SK-N-SH treated with all-trans-retinoic acid at 6 μM for 48 hours (cell line): ENCODE measurements around the gene LHFPL3.

Experiments
- ATAC-seq: fragments of 200-7000 bp; cut with Tn5 transposase; 3 replicates; pipeline ENCODE4 v1.9.1; 2020; ENCODE audit warnings: mild to moderate bottlenecking, moderate library complexity
- ARNTL ChIP-seq: fragments of 450-650 bp; formaldehyde crosslinking; IDR thresholded peaks from 2 replicates; pipeline ENCODE4 v1.5.0; 2020; ENCODE audit warnings: low read depth, mild to moderate bottlenecking, moderate library complexity, borderline replicate concordance
- BACH2 ChIP-seq: fragments of 250-450 bp; sonication (Bioruptor Pico); IDR thresholded peaks from 2 replicates; pipeline ENCODE4 v1.9.0; 2021; ENCODE audit warnings: mild to moderate bottlenecking, borderline replicate concordance
- CSDC2 ChIP-seq: fragments of 250-450 bp; sonication (Bioruptor Pico); IDR thresholded peaks from 2 replicates; pipeline ENCODE4 v1.5.0; 2020; ENCODE audit warnings: mild to moderate bottlenecking, moderate library complexity
- CSRNP3 ChIP-seq: fragments of 250-450 bp; sonication (Bioruptor Pico); IDR thresholded peaks from 2 replicates; pipeline ENCODE4 v1.5.1; 2021; ENCODE audit warnings: mild to moderate bottlenecking, moderate library complexity
- ESRRG ChIP-seq: fragments of 250-450 bp; sonication (Bioruptor Pico); IDR thresholded peaks from 2 replicates; pipeline ENCODE4 v1.6.1; 2021; ENCODE audit warnings: mild to moderate bottlenecking
- GLIS3 ChIP-seq: fragments of 250-450 bp; sonication (Bioruptor Pico); IDR thresholded peaks from 2 replicates; pipeline ENCODE4 v1.5.0; 2020; ENCODE audit warnings: mild to moderate bottlenecking, moderate library complexity
- ISL1 ChIP-seq: fragments of 250-450 bp; sonication (Bioruptor Pico); IDR thresholded peaks from 2 replicates; pipeline ENCODE4 v2.1.2; 2022; ENCODE audit warnings: mild to moderate bottlenecking, moderate library complexity
- OSR1 ChIP-seq: fragments of 250-450 bp; sonication (Bioruptor Pico); IDR thresholded peaks from 2 replicates; pipeline ENCODE4 v1.8.0; 2022; ENCODE audit warnings: moderate library complexity, mild to moderate bottlenecking, inconsistent platforms
- POU6F1 ChIP-seq: fragments of 250-450 bp; sonication (Bioruptor Pico); IDR thresholded peaks from 2 replicates; pipeline ENCODE4 v1.8.0; 2021; ENCODE audit warnings: low read depth, mild to moderate bottlenecking, moderate library complexity, borderline replicate concordance
- PPARA ChIP-seq: fragments of 250-450 bp; sonication (Bioruptor Pico); IDR thresholded peaks from 2 replicates; pipeline ENCODE4 v1.5.0; 2020; ENCODE audit warnings: mild to moderate bottlenecking, borderline replicate concordance
- RARB ChIP-seq: fragments of 250-450 bp; sonication (Bioruptor Pico); IDR thresholded peaks from 2 replicates; pipeline ENCODE4 v1.8.0; 2021; ENCODE audit warnings: mild to moderate bottlenecking, moderate library complexity
- SNAI2 ChIP-seq: fragments of 250-450 bp; sonication (Bioruptor Pico); IDR thresholded peaks from 2 replicates; pipeline ENCODE4 v1.5.0; 2020; ENCODE audit warnings: mild to moderate bottlenecking, moderate library complexity
- TOX ChIP-seq: fragments of 250-450 bp; sonication (Bioruptor Pico); IDR thresholded peaks from 2 replicates; pipeline ENCODE4 v1.8.0; 2021; ENCODE audit warnings: mild to moderate bottlenecking, moderate library complexity, borderline replicate concordance
- ZC3H10 ChIP-seq: fragments of 250-450 bp; sonication (Bioruptor Pico); IDR thresholded peaks from 2 replicates; pipeline ENCODE4 v1.5.1; 2021; ENCODE audit warnings: mild to moderate bottlenecking, moderate library complexity
- ZFP3 ChIP-seq: fragments of 250-450 bp; sonication (Bioruptor Pico); IDR thresholded peaks from 2 replicates; pipeline ENCODE4 v1.5.0; 2020; ENCODE audit warnings: mild to moderate bottlenecking, moderate library complexity
- ZFP30 ChIP-seq: fragments of 450-650 bp; formaldehyde crosslinking; IDR thresholded peaks from 2 replicates; pipeline ENCODE4 v1.5.0; 2022; ENCODE audit warnings: mild to moderate bottlenecking, moderate library complexity
- ZNF565 ChIP-seq: fragments of 450-650 bp; formaldehyde crosslinking; conservative IDR thresholded peaks from 2 replicates; pipeline ENCODE4 v1.5.0; 2020; ENCODE audit warnings: low read depth, mild to moderate bottlenecking, moderate library complexity
- ZNF70 ChIP-seq: fragments of 450-650 bp; formaldehyde crosslinking; IDR thresholded peaks from 2 replicates; pipeline ENCODE4 v1.5.0; 2020; ENCODE audit warnings: mild to moderate bottlenecking, moderate library complexity
- ZNF8 ChIP-seq: fragments of 450-650 bp; formaldehyde crosslinking; IDR thresholded peaks from 2 replicates; pipeline ENCODE4 v1.5.0; 2020; ENCODE audit warnings: mild to moderate bottlenecking, moderate library complexity
- TF ChIP-seq, protein P1 (sequence below): fragments of 250-450 bp; sonication (Bioruptor Pico); IDR thresholded peaks from 2 replicates; pipeline ENCODE4 v1.8.0; 2020; ENCODE audit warnings: mild to moderate bottlenecking, moderate library complexity, borderline replicate concordance
- TF ChIP-seq, protein P2 (sequence below): fragments of 250-450 bp; sonication (Bioruptor Pico); IDR thresholded peaks from 2 replicates; pipeline ENCODE4 v1.5.1; 2020; ENCODE audit warnings: low read depth, mild to moderate bottlenecking, moderate library complexity
- TF ChIP-seq, protein P3 (sequence below): fragments of 250-450 bp; sonication (Bioruptor Pico); IDR thresholded peaks from 2 replicates; pipeline ENCODE4 v1.5.0; 2020; ENCODE audit warnings: mild to moderate bottlenecking, moderate library complexity

Gene LHFPL3

GRCh38 chr7:104499975-104500374 is 171.6 kb downstream of the LHFPL3 start:
- no peak for ATAC-seq

GRCh38 chr7:104509874-104510273 is 181.5 kb downstream of the LHFPL3 start:
- ATAC-seq, result no peak
- TF ChIP-seq ZFP30 (no peak), SNAI2 (no peak), PPARA (CRISPR knock-in tag) (no peak), ZC3H10 (CRISPR knock-in tag) (no peak), RARB (CRISPR knock-in tag) (no peak), POU6F1 (CRISPR knock-in tag) (no peak), ARNTL (no peak), ZNF8 (CRISPR knock-in tag) (no peak), ISL1 (CRISPR knock-in tag) (no peak), ZNF70 (CRISPR knock-in tag) (no peak)
- TF ChIP-seq, protein P1, sequence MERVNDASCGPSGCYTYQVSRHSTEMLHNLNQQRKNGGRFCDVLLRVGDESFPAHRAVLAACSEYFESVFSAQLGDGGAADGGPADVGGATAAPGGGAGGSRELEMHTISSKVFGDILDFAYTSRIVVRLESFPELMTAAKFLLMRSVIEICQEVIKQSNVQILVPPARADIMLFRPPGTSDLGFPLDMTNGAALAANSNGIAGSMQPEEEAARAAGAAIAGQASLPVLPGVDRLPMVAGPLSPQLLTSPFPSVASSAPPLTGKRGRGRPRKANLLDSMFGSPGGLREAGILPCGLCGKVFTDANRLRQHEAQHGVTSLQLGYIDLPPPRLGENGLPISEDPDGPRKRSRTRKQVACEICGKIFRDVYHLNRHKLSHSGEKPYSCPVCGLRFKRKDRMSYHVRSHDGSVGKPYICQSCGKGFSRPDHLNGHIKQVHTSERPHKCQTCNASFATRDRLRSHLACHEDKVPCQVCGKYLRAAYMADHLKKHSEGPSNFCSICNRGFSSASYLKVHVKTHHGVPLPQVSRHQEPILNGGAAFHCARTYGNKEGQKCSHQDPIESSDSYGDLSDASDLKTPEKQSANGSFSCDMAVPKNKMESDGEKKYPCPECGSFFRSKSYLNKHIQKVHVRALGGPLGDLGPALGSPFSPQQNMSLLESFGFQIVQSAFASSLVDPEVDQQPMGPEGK, result no peak

More at GRCh38 chr7:104499975-104500374, 171.6 kb downstream of the LHFPL3 start:
- TF ChIP-seq, protein P2, sequence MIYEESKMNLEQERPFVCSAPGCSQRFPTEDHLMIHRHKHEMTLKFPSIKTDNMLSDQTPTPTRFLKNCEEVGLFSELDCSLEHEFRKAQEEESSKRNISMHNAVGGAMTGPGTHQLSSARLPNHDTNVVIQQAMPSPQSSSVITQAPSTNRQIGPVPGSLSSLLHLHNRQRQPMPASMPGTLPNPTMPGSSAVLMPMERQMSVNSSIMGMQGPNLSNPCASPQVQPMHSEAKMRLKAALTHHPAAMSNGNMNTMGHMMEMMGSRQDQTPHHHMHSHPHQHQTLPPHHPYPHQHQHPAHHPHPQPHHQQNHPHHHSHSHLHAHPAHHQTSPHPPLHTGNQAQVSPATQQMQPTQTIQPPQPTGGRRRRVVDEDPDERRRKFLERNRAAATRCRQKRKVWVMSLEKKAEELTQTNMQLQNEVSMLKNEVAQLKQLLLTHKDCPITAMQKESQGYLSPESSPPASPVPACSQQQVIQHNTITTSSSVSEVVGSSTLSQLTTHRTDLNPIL (CRISPR knock-in tag), result no peak
- TF ChIP-seq ZC3H10 (CRISPR knock-in tag) (no peak), ZNF8 (CRISPR knock-in tag) (no peak), PPARA (CRISPR knock-in tag) (no peak), ISL1 (CRISPR knock-in tag) (no peak), ESRRG (CRISPR knock-in tag) (no peak), ARNTL (no peak), BACH2 (no peak), ZFP30 (no peak), GLIS3 (CRISPR knock-in tag) (no peak), TOX (CRISPR knock-in tag) (no peak), SNAI2 (no peak), CSDC2 (CRISPR knock-in tag) (no peak), ZFP3 (CRISPR knock-in tag) (no peak), OSR1 (CRISPR knock-in tag) (no peak), ZNF565 (CRISPR knock-in tag) (no peak), POU6F1 (CRISPR knock-in tag) (no peak), CSRNP3 (no peak)
- TF ChIP-seq, protein P1, result no peak
- TF ChIP-seq, protein P3, sequence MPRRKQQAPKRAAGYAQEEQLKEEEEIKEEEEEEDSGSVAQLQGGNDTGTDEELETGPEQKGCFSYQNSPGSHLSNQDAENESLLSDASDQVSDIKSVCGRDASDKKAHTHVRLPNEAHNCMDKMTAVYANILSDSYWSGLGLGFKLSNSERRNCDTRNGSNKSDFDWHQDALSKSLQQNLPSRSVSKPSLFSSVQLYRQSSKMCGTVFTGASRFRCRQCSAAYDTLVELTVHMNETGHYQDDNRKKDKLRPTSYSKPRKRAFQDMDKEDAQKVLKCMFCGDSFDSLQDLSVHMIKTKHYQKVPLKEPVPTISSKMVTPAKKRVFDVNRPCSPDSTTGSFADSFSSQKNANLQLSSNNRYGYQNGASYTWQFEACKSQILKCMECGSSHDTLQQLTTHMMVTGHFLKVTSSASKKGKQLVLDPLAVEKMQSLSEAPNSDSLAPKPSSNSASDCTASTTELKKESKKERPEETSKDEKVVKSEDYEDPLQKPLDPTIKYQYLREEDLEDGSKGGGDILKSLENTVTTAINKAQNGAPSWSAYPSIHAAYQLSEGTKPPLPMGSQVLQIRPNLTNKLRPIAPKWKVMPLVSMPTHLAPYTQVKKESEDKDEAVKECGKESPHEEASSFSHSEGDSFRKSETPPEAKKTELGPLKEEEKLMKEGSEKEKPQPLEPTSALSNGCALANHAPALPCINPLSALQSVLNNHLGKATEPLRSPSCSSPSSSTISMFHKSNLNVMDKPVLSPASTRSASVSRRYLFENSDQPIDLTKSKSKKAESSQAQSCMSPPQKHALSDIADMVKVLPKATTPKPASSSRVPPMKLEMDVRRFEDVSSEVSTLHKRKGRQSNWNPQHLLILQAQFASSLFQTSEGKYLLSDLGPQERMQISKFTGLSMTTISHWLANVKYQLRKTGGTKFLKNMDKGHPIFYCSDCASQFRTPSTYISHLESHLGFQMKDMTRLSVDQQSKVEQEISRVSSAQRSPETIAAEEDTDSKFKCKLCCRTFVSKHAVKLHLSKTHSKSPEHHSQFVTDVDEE (CRISPR knock-in tag), result no peak
